ENCODE data around the gene FAR1.

The FAR1 gene

GRCh38 chr11:13672576-13673210, 4.2 kb downstream of the FAR1 start:
- no peak for DNase-seq

GRCh38 chr11:13674799-13675509, 6.5 kb downstream of the FAR1 start:
- DNase-seq, result no peak

GRCh38 chr11:13676576-13676975, 8.1 kb downstream of the FAR1 start:
- DNase-seq, result no peak

- DNase-seq, result no peak
These were observed 11.3 kb downstream of the FAR1 start for GRCh38 chr11:13679768-13680167.

- no peak for DNase-seq
These were observed 12.2 kb downstream of the FAR1 start for GRCh38 chr11:13680501-13681264.

GRCh38 chr11:13681446-13681845, 13.0 kb downstream of the FAR1 start:
- no peak for DNase-seq

- DNase-seq, result no peak
These were observed 13.7 kb downstream of the FAR1 start for GRCh38 chr11:13682212-13682611.

- no peak for DNase-seq
These were observed 17.1 kb downstream of the FAR1 start for GRCh38 chr11:13685461-13686108.

- no peak for DNase-seq
These were observed 18.3 kb downstream of the FAR1 start for GRCh38 chr11:13686776-13687175.

- no peak for DNase-seq
These were observed 18.8 kb downstream of the FAR1 start for GRCh38 chr11:13687271-13687670.

- DNase-seq, result no peak
These were observed 22.9 kb downstream of the FAR1 start for GRCh38 chr11:13691286-13691899.

- no peak for DNase-seq
These were observed 23.7 kb downstream of the FAR1 start for GRCh38 chr11:13692172-13692571.

GRCh38 chr11:13694115-13694514, 25.6 kb downstream of the FAR1 start:
- DNase-seq, result no peak

GRCh38 chr11:13695886-13696285, 27.4 kb downstream of the FAR1 start:
- no peak for DNase-seq

- DNase-seq, result no peak
These were observed 29.2 kb downstream of the FAR1 start for GRCh38 chr11:13697710-13698109.

- DNase-seq, result no peak
These were observed 29.7 kb downstream of the FAR1 start for GRCh38 chr11:13698132-13698531.

GRCh38 chr11:13699041-13699440, 30.6 kb downstream of the FAR1 start:
- no peak for DNase-seq

GRCh38 chr11:13699870-13700269, 31.4 kb downstream of the FAR1 start:
- DNase-seq, result no peak

GRCh38 chr11:13701506-13701905, 33.0 kb downstream of the FAR1 start:
- DNase-seq, result no peak

GRCh38 chr11:13702071-13702470, 33.6 kb downstream of the FAR1 start:
- no peak for DNase-seq

- DNase-seq, result no peak
These were observed 37.2 kb downstream of the FAR1 start for GRCh38 chr11:13705710-13706109.

GRCh38 chr11:13713982-13714381, 45.5 kb downstream of the FAR1 start:
- DNase-seq, result no peak

- no peak for DNase-seq
These were observed 48.9 kb downstream of the FAR1 start for GRCh38 chr11:13717331-13717730.
